GM18498 (cell line): Measurements from ENCODE around the gene FAM13C.
"Not testable (repeated sequence)": the region's sequence is repeated elsewhere in the genome, so short reads cannot be mapped to it uniquely, and the experiment has no call there.

Experiments used
- ATAC-seq: cut with Tn5 transposase; IDR thresholded peaks from one replicate; pipeline ENCODE4 v1.9.1; 2021; ENCODE audit warnings: mild to moderate bottlenecking, moderate library complexity; ENCODE audit not compliant: unreplicated experiment

Gene FAM13C

GRCh38 chr10:59239108-59239507 lies 123.2 kb downstream of the FAM13C start:
- ATAC-seq: not testable (repeated sequence)

DNA sequence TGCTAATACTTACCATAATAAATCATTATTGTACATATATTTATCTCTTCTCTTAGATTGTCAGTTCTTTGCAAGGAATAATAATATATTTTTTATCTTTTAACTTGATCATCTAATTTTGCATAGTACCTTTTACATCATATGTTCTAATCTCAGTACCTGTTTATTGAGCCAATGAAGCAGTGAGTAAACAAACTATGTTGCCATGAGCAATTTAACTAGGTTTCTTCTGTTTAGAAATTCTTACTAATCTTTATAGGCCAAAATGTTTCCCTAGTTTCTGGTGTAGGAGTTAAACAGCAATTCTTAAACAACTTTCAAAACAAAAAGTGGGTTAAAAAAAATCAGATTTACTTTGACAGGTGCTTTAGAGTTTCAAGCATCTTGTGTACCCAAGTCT lies 124.6 kb downstream of the FAM13C start:
- ATAC-seq: no peak

- ATAC-seq: no peak
Measured at GRCh38 chr10:59236064-59236697, 126.2 kb downstream of the FAM13C start.

DNA sequence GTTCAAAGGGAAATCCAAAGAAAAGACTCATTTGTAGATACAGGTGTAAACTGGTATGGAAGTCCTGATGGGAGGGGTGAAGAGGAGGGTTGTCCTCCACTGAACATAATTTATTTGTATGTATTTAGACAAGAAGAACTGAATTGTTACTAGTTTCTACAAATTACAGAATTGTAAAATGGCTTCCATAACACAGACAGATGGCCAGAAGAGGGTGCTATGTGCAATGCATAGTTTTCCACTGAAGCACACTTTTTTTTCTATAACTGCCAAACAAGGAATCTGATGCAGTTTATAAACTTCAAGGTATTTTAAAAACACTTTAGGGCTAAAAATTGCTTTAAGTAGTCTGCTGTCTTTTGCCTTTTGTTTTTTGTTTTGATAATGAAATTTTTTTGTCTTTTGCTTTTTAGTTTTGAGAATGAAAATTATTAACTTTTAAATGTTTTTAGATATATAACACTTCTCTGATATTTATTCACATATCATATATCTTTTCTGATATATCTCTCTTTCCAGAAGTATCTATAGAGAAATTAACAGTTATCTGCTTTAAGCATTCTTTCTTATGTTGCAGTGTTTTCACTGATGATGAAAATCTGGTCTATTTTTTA lies 127.4 kb downstream of the FAM13C start:
- no peak for ATAC-seq

DNA sequence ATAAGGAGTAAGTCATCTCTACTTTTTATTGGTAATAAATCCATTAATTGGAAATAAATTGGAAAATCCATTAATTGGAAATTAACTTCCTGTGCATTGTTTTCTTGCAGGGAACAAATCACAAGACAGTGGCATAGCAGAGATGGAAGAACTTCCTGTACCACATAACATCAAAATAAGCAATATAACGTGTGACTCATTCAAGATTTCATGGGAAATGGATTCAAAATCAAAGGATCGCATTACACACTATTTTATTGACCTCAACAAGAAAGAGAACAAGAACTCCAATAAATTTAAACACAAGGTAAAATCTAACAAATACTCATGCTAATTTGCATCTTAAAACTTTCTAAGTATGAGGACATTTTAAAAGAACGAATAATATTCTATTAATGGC lies 128.2 kb downstream of the FAM13C start:
- ATAC-seq: no peak

DNA sequence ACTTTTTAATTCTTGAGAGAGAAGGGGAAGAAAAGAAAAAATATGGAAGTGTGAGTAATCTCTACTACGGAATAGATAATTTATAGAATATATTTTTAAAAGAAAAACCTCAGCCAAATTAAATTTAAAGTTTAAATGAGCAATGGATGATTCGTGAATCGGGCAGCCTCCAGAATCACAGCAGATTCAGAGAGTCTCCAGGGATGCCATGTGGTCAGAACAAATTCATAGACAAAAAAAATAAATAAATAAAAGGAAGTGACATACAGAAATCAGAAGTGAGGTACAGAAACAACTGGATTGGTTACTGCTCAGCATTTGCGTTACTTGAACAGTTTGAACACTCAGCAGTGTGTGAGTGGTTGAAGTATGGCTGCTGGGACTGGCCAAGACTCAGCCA lies 132.9 kb downstream of the FAM13C start:
- no peak for ATAC-seq

GRCh38 chr10:59227136-59227673 lies 135.1 kb downstream of the FAM13C start:
- no peak for ATAC-seq

DNA sequence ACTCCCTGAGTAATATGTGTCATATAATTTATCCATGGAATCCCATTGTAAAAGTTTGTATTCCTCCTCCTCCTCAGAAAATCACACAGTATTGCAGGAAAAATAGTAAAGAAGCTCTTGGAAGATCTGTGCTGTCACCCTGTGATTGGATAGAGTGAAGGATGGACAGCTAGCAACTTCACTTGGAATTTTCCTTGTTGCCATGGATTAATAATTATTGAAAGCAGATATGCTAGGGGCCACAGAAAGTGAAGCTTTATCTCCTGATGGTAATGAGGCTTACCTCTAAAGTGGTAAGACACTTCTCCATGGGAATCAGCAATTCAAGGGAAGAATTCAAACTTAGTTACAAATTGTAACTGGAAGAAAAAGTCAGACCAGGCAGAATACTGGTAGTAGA lies 137.1 kb downstream of the FAM13C start:
- ATAC-seq: no peak

- not testable (repeated sequence) for ATAC-seq
Measured at GRCh38 chr10:59223597-59223996, 138.8 kb downstream of the FAM13C start.

GRCh38 chr10:59222788-59223187 lies 139.6 kb downstream of the FAM13C start:
- ATAC-seq: no peak

- no peak for ATAC-seq
Measured at GRCh38 chr10:59216178-59216869, 146.0 kb downstream of the FAM13C start.

GRCh38 chr10:59214160-59214559 lies 148.2 kb downstream of the FAM13C start:
- ATAC-seq: no peak

DNA sequence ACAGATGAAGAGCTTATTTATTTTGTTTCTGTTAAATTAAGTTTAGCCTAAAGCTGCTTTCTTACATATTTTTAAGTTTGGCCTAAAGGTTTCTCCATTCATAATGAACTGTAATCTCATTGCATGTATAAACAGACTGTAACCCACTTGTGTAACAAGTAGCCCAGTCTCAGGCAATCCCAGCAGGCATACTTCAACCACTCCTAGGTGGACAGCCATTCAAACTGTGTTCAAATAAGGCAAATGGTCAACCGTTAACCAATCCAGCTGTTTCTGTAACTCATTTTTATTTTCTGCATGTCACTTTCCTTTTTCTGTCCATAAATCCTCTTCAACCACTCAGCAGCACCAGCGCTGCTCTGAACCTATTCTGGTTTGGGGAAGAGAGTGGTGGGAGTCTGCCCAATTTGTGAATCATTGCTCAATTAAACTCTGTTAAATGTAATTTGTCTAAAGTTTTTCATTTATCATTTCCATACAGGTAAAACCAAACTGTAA lies 150.0 kb downstream of the FAM13C start:
- no peak for ATAC-seq

DNA sequence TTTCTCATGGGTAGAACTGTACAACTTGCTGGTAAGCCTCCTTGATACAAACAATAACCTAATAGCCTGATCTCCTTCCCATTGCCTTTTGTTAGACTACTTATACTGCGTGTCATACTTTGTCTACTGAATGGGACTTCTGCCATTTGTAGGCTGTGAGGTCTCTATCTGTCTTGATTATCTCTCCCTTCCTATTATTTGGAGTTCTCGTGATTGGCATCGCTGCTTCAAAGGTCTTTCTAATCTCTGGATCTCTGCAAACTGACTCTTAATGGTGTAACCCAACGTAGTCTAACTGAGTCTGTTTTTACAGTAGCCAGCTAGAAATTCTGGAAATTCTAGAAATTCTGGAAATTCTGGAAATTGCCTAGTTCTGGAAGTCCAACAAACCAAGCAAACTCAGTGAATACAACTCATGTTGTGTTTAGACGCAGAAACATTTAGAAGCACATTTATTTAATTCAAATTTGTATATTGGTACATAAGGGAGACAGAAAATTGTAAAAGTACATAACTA lies 156.1 kb downstream of the FAM13C start:
- no peak for ATAC-seq
